ENCODE results near the gene SLC22A23.

SLC22A23 gene

GRCh38 chr6:3299221-3299620 is 157.6 kb downstream of the SLC22A23 start:
- DNase-seq (ENCODE audit: low read depth in 2 of 2) = no peak

GRCh38 chr6:3297909-3298308 is 158.9 kb downstream of the SLC22A23 start:
- DNase-seq (ENCODE audit: low read depth in 2 of 2) = no peak

- no peak for DNase-seq (ENCODE audit: low read depth in 2 of 2)
These were observed 159.8 kb downstream of the SLC22A23 start for GRCh38 chr6:3297006-3297405.

GRCh38 chr6:3296537-3296936 is 160.3 kb downstream of the SLC22A23 start:
- DNase-seq (ENCODE audit: low read depth in 2 of 2) = no peak

- no peak for DNase-seq (ENCODE audit: low read depth in 2 of 2)
These were observed 160.8 kb downstream of the SLC22A23 start for GRCh38 chr6:3296078-3296477.

- no peak for DNase-seq (ENCODE audit: low read depth in 2 of 2)
These were observed 161.7 kb downstream of the SLC22A23 start for GRCh38 chr6:3294921-3295871.

GRCh38 chr6:3294396-3294795 is 162.5 kb downstream of the SLC22A23 start:
- DNase-seq (ENCODE audit: low read depth in 2 of 2) = no peak

GRCh38 chr6:3293271-3294155 is 163.3 kb downstream of the SLC22A23 start:
- DNase-seq (ENCODE audit: low read depth in 2 of 2) = no peak

- DNase-seq (ENCODE audit: low read depth in 2 of 2) = no peak
These were observed 164.2 kb downstream of the SLC22A23 start for GRCh38 chr6:3292431-3293197.

GRCh38 chr6:3291987-3292386 is 164.9 kb downstream of the SLC22A23 start:
- no peak for DNase-seq (ENCODE audit: low read depth in 2 of 2)

- no peak for DNase-seq (ENCODE audit: low read depth in 2 of 2)
These were observed 165.5 kb downstream of the SLC22A23 start for GRCh38 chr6:3291346-3291745.

- DNase-seq (ENCODE audit: low read depth in 2 of 2) = no peak
These were observed 166.0 kb downstream of the SLC22A23 start for GRCh38 chr6:3290931-3291211.

GRCh38 chr6:3290149-3290930 is 166.5 kb downstream of the SLC22A23 start:
- DNase-seq (ENCODE audit: low read depth in 2 of 2) = no peak

- no peak for DNase-seq (ENCODE audit: low read depth in 2 of 2)
These were observed 167.2 kb downstream of the SLC22A23 start for GRCh38 chr6:3289664-3290055.

GRCh38 chr6:3288711-3289663 is 167.9 kb downstream of the SLC22A23 start:
- no peak for DNase-seq (ENCODE audit: low read depth in 2 of 2)

GRCh38 chr6:3287976-3288707 is 168.7 kb downstream of the SLC22A23 start:
- no peak for DNase-seq (ENCODE audit: low read depth in 2 of 2)

GRCh38 chr6:3287308-3287707 is 169.5 kb downstream of the SLC22A23 start:
- DNase-seq (ENCODE audit: low read depth in 2 of 2) = no peak

- DNase-seq (ENCODE audit: low read depth in 2 of 2) = no peak
These were observed 170.1 kb downstream of the SLC22A23 start for GRCh38 chr6:3286641-3287171.

- no peak for DNase-seq (ENCODE audit: low read depth in 2 of 2)
These were observed 171.1 kb downstream of the SLC22A23 start for GRCh38 chr6:3285732-3286131.

Data from stimulated activated CD8-positive, alpha-beta memory T cell treated with anti-CD3 and anti-CD28 coated beads, Interleukin-7, amount 100 ng/mL, for 1 hour (primary cell).